ENCODE measurements around the gene DNMT3A. TPM values are rescaled to one million over a fixed set of nuclear protein-coding genes. Genes with fewer than 3 reads are reported as not detected.

The DNMT3A gene
- total RNA-seq, 1 donor from 2014 or later, result 35.6 TPM

GRCh38 chr2:25284756-25285155 lies 57.0 kb downstream of the DNMT3A start:
- H3K27me3 ChIP-seq (ENCODE audit: low read depth), result no peaks in the 10 kb centered on the region
- no peak overlapping the region for H3K4me3 ChIP-seq
- DNase-seq (no peak), ATAC-seq (no peak)
- intact Hi-C loops (cut with DNase I), result no loop called here
- peaks cover 12% of the 10 kb centered on the region for H3K36me3 ChIP-seq
- H3K27ac ChIP-seq, result no peak overlapping the region
- H3K4me1 ChIP-seq, result peaks cover 25% of the 10 kb centered on the region
- H3K9me3 ChIP-seq, result no peaks in the 10 kb centered on the region
- no peak for TF ChIP-seq CTCF (IDR thresholded peaks at IDR 0.05)

GRCh38 chr2:25283921-25284320 lies 57.8 kb downstream of the DNMT3A start:
- TF ChIP-seq CTCF (IDR thresholded peaks at IDR 0.05), result no peak
- Histone ChIP-seq H3K4me1 (peaks cover 31% of the 10 kb centered on the region), H3K9me3 (no peaks in the 10 kb centered on the region), H3K27me3 (ENCODE audit: low read depth) (no peaks in the 10 kb centered on the region), H3K4me3 (no peak overlapping the region), H3K36me3 (peaks cover 12% of the 10 kb centered on the region), H3K27ac (no peak overlapping the region)
- intact Hi-C loops (cut with DNase I), result no loop called here
- no peak for DNase-seq
- ATAC-seq, result no peak

- Histone ChIP-seq H3K27me3 (ENCODE audit: low read depth) (no peaks in the 10 kb centered on the region), H3K4me1 (peaks cover 49% of the 10 kb centered on the region), H3K36me3 (peaks cover 12% of the 10 kb centered on the region), H3K4me3 (no peak overlapping the region), H3K27ac (no peak overlapping the region), H3K9me3 (no peaks in the 10 kb centered on the region)
- no peak for TF ChIP-seq CTCF (IDR thresholded peaks at IDR 0.05)
- ATAC-seq (no peak), DNase-seq (no peak)
- intact Hi-C loops (cut with DNase I), result no loop called here
Observed at GRCh38 chr2:25281941-25282340, 59.8 kb downstream of the DNMT3A start.

GRCh38 chr2:25281522-25281921 lies 60.2 kb downstream of the DNMT3A start:
- ATAC-seq (no peak), DNase-seq (no peak)
- H3K27me3 ChIP-seq (ENCODE audit: low read depth), result no peaks in the 10 kb centered on the region
- intact Hi-C loops (cut with DNase I), result no loop called here
- H3K4me1 ChIP-seq, result peaks cover 51% of the 10 kb centered on the region
- no peak for TF ChIP-seq CTCF (IDR thresholded peaks at IDR 0.05)
- H3K9me3 ChIP-seq, result no peaks in the 10 kb centered on the region
- H3K27ac ChIP-seq, result no peak overlapping the region
- H3K4me3 ChIP-seq, result no peak overlapping the region
- H3K36me3 ChIP-seq, result peaks cover 12% of the 10 kb centered on the region

GRCh38 chr2:25280051-25280687 lies 61.6 kb downstream of the DNMT3A start:
- Histone ChIP-seq H3K27me3 (ENCODE audit: low read depth) (no peaks in the 10 kb centered on the region), H3K36me3 (peaks cover 13% of the 10 kb centered on the region), H3K27ac (peak overlapping the region; percentile 24), H3K4me3 (no peak overlapping the region), H3K9me3 (no peaks in the 10 kb centered on the region), H3K4me1 (peaks cover 51% of the 10 kb centered on the region)
- DNase-seq (peak; percentile 68), ATAC-seq (peak; percentile 35 to 61)
- no peak for TF ChIP-seq CTCF (IDR thresholded peaks at IDR 0.05)
- intact Hi-C loops (cut with DNase I), result no loop called here

All from lower lobe of right lung (tissue), 2 donors.